Stimulated activated CD8-positive, alpha-beta memory T cell treated with anti-CD3 and anti-CD28 coated beads, Interleukin-15, amount 100 ng/mL, for 48 hours (primary cell): ENCODE data around the gene RPH3AL.

Experiments
- DNase-seq, 2 donors: peaks; one replicate each; pipeline ENCODE4 v3.0.0-alpha.2; 2020; ENCODE audit warnings: low read depth in 2 of 2

The RPH3AL gene

GRCh38 chr17:336110-337021, 16.2 kb downstream of the RPH3AL start:
- DNase-seq, result no peak

GRCh38 chr17:335691-336090, 16.9 kb downstream of the RPH3AL start:
- DNase-seq, result no peak

- no peak for DNase-seq
Measured at GRCh38 chr17:334974-335481, 17.6 kb downstream of the RPH3AL start.

GRCh38 chr17:333626-334396, 18.8 kb downstream of the RPH3AL start:
- no peak for DNase-seq

- no peak for DNase-seq
Measured at GRCh38 chr17:332558-333322, 19.9 kb downstream of the RPH3AL start.

GRCh38 chr17:332023-332422, 20.6 kb downstream of the RPH3AL start:
- DNase-seq, result no peak

GRCh38 chr17:330993-331701, 21.5 kb downstream of the RPH3AL start:
- DNase-seq, result no peak

- DNase-seq, result no peak
Measured at GRCh38 chr17:329784-330420, 22.7 kb downstream of the RPH3AL start.

GRCh38 chr17:327971-328370, 24.6 kb downstream of the RPH3AL start:
- DNase-seq, result no peak

- no peak for DNase-seq
Measured at GRCh38 chr17:327296-327695, 25.3 kb downstream of the RPH3AL start.

GRCh38 chr17:326010-326621, 26.5 kb downstream of the RPH3AL start:
- DNase-seq, result no peak

- no peak for DNase-seq
Measured at GRCh38 chr17:325270-326009, 27.2 kb downstream of the RPH3AL start.

- no peak for DNase-seq
Measured at GRCh38 chr17:323721-324571, 28.7 kb downstream of the RPH3AL start.

GRCh38 chr17:323181-323580, 29.4 kb downstream of the RPH3AL start:
- no peak for DNase-seq

GRCh38 chr17:322006-322780, 30.4 kb downstream of the RPH3AL start:
- no peak for DNase-seq

GRCh38 chr17:321386-321941, 31.1 kb downstream of the RPH3AL start:
- DNase-seq, result no peak

GRCh38 chr17:320809-321385, 31.7 kb downstream of the RPH3AL start:
- DNase-seq, result no peak
